DND-41 (cell line): ENCODE data around the gene BZW2.

ENCODE experiments used
- ATAC-seq: fragments of 200-7000 bp; cut with Tn5 transposase; 3 replicates; pipeline ENCODE4 v1.9.1; 2021; ENCODE audit warnings: low read depth; ENCODE audit not compliant: insufficient read depth
- DNase-seq: peaks from one replicate; pipeline ENCODE4 v3.0.0-alpha.2; 2020
- H2AFZ ChIP-seq: 2 replicates; pipeline ENCODE4 v1.6.0; 2012; ENCODE audit warnings: low read depth, low read length
- H3K27ac ChIP-seq: 2 replicates; pipeline ENCODE4 v1.5.1; 2012; ENCODE audit warnings: low read length, inconsistent platforms
- H3K27me3 ChIP-seq: fragments of 200-600 bp; sonication (generic); 2 replicates; pipeline ENCODE4 v1.6.0; 2012; ENCODE audit warnings: low read length, mild to moderate bottlenecking, inconsistent platforms; ENCODE audit not compliant: insufficient read depth, poor library complexity
- H3K36me3 ChIP-seq: 2 replicates; pipeline ENCODE4 v1.5.1; 2012; ENCODE audit warnings: low read length, inconsistent platforms; ENCODE audit not compliant: insufficient read depth
- H3K4me1 ChIP-seq: 2 replicates; pipeline ENCODE4 v1.5.1; 2012; ENCODE audit warnings: mild to moderate bottlenecking, low read length; ENCODE audit not compliant: insufficient read depth
- H3K4me2 ChIP-seq: 2 replicates; pipeline ENCODE4 v1.6.0; 2012; ENCODE audit warnings: mild to moderate bottlenecking, moderate library complexity, low read length, inconsistent platforms; ENCODE audit not compliant: insufficient read depth
- H3K4me3 ChIP-seq, 2 experiments: fragments of 200-600 bp in 1 of 2; shearing (Covaris generic) in 1 of 2; 2 replicates each; pipeline ENCODE4 v1.5.1; 2012 to 2016; ENCODE audit warnings: inconsistent platforms in 2 of 2, low read length in 2 of 2, mild to moderate bottlenecking in 2 of 2, low read depth in 1 of 2, moderate library complexity in 1 of 2
- H3K79me2 ChIP-seq: 2 replicates; pipeline ENCODE4 v1.6.0; 2012; ENCODE audit warnings: low read length, inconsistent platforms; ENCODE audit not compliant: insufficient read depth
- H3K9ac ChIP-seq: 2 replicates; pipeline ENCODE4 v1.6.0; 2012; ENCODE audit warnings: low read depth, mild to moderate bottlenecking, inconsistent platforms, low read length, moderate library complexity
- H3K9me3 ChIP-seq: 2 replicates; pipeline ENCODE4 v1.5.1; 2012; ENCODE audit warnings: low read length, moderate library complexity, mild to moderate bottlenecking, inconsistent platforms; ENCODE audit not compliant: insufficient read depth, severe bottlenecking
- H4K20me1 ChIP-seq: 2 replicates; pipeline ENCODE4 v1.6.0; 2012; ENCODE audit warnings: low read length; ENCODE audit not compliant: insufficient read depth
- CTCF ChIP-seq: IDR thresholded peaks from 2 replicates; pipeline ENCODE4 v1.5.1; 2012; ENCODE audit warnings: borderline replicate concordance, low read length, moderate library complexity, mild to moderate bottlenecking; ENCODE audit not compliant: poor library complexity, severe bottlenecking; ENCODE audit errors: extremely low read depth
- EZH2 ChIP-seq: IDR thresholded peaks from 3 replicates; pipeline ENCODE4 v1.6.1; 2012; ENCODE audit warnings: borderline replicate concordance, low read depth, mild to moderate bottlenecking, moderate library complexity, low read length, inconsistent platforms; ENCODE audit not compliant: severe bottlenecking

Gene BZW2

GRCh38 chr7:16738011-16738688, 92.2 kb downstream of the BZW2 start:
- Histone ChIP-seq H3K4me3 (no peak overlapping the region), H2AFZ (no peak overlapping the region), H4K20me1 (no peaks in the 10 kb centered on the region), H3K27ac (no peak overlapping the region), H3K27me3 (no peaks in the 10 kb centered on the region), H3K36me3 (no peaks in the 10 kb centered on the region), H3K9me3 (no peaks in the 10 kb centered on the region), H3K79me2 (no peaks in the 10 kb centered on the region), H3K4me2 (no peak overlapping the region), H3K4me1 (no peaks in the 10 kb centered on the region), H3K9ac (no peak overlapping the region)
- DNase-seq, result no peak
- TF ChIP-seq EZH2 (no peak), CTCF (no peak)
- ATAC-seq, result no peak

GRCh38 chr7:16739863-16740622, 94.1 kb downstream of the BZW2 start:
- ATAC-seq, result no peak
- Histone ChIP-seq H3K4me3 (no peak overlapping the region), H3K27ac (no peak overlapping the region), H3K9ac (no peak overlapping the region), H3K4me2 (no peak overlapping the region), H4K20me1 (no peaks in the 10 kb centered on the region), H3K9me3 (no peaks in the 10 kb centered on the region), H2AFZ (no peak overlapping the region), H3K4me1 (no peaks in the 10 kb centered on the region), H3K27me3 (no peaks in the 10 kb centered on the region), H3K36me3 (no peaks in the 10 kb centered on the region), H3K79me2 (no peaks in the 10 kb centered on the region)
- TF ChIP-seq CTCF (no peak), EZH2 (no peak)
- no peak for DNase-seq

- ATAC-seq (no peak), DNase-seq (no peak)
- Histone ChIP-seq H3K4me2 (no peak overlapping the region), H3K4me1 (no peaks in the 10 kb centered on the region), H3K4me3 (no peak overlapping the region), H3K27ac (no peak overlapping the region), H4K20me1 (no peaks in the 10 kb centered on the region), H2AFZ (no peak overlapping the region), H3K36me3 (no peaks in the 10 kb centered on the region), H3K9ac (no peak overlapping the region), H3K9me3 (no peaks in the 10 kb centered on the region), H3K27me3 (no peaks in the 10 kb centered on the region), H3K79me2 (no peaks in the 10 kb centered on the region)
- TF ChIP-seq CTCF (no peak), EZH2 (no peak)
These were observed 94.6 kb downstream of the BZW2 start for GRCh38 chr7:16740623-16740953.
